ENCODE results near the gene APRT. TPM values are rescaled to one million over a fixed set of nuclear protein-coding genes. Genes with fewer than 3 reads are reported as not detected.

Gene APRT
- total and polyA plus RNA-seq, 9 of the 15 experiments (the other 6 are each of a cell fraction or from before 2014, with no cell fraction given) = 41.7 to 409 (median 146) TPM

GRCh38 chr16:88770461-88771293 is 41.1 kb downstream of the APRT start (continued):
- TF ChIP-seq MGA (IDR thresholded peaks at IDR 0.05) = no peak
- peak in 1 of 2 experiments; percentile 83; a peak in 2 of 4 replicates for TF ChIP-seq ZNF639 (CRISPR knock-in tag; conservative IDR thresholded peaks at IDR 0.05 in 1 of 2, IDR thresholded peaks at IDR 0.05 in 1 of 2)
- TF ChIP-seq SPI1 (IDR thresholded peaks at IDR 0.05; ENCODE audit: borderline replicate concordance, low read depth, low read length) = no peak; the same call in 1 of the 2 replicates
- TF ChIP-seq GTF2E2 (tag; IDR thresholded peaks at IDR 0.05) = peak; percentile 28; the same call in 1 of the 2 replicates
- TF ChIP-seq MED1 (CRISPR knock-in tag; IDR thresholded peaks at IDR 0.05; ENCODE audit: borderline replicate concordance) = no peak; the same call in 1 of the 2 replicates
- TF ChIP-seq THAP12 (CRISPR knock-in tag; IDR thresholded peaks at IDR 0.05) = peak; percentile 15; the same call in 1 of the 2 replicates
- no peak for TF ChIP-seq IRF1 (CRISPR knock-in tag; IDR thresholded peaks at IDR 0.05; ENCODE audit: borderline replicate concordance)
- TF ChIP-seq ZNF253 (CRISPR knock-in tag; conservative IDR thresholded peaks at IDR 0.05) = no peak
- TF ChIP-seq BACH1 (tag; IDR thresholded peaks at IDR 0.05) = no peak
